ENCODE data around the gene SH3TC2.

SH3TC2 gene

DNA sequence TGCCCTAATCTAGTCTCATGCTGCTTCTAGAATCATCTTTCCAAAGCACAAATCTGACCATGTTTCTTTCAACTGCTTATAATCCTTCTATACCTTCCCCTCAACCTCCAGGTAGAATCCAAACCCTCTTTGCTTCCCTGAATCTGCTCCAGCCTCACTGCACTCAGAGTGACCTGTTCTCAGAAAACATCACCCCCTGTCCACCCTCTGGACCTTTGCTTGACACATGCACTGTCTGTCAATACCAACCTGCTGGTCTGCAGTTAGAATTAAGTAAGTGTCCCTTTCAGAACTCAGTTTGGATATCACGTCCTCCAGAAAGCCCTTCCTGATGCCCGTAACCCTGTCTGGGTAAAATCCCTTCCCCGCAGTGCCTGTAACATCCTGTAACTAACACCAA is 63.1 kb downstream of the SH3TC2 start:
- DNase-seq (no peak), ATAC-seq (replicated peaks) (no peak)
- H3K4me3 Mint-ChIP-seq: no peak overlapping the region
- H3K36me3 Mint-ChIP-seq (ENCODE audit: insufficient read depth): no peaks in the 10 kb centered on the region
- H3K4me1 Mint-ChIP-seq (ENCODE audit: low read depth in 2 of 2): peaks cover 0 to 6% of the 10 kb centered on the region in 2 donors
- no peaks in the 10 kb centered on the region for H3K9me3 Mint-ChIP-seq
- H3K27me3 Mint-ChIP-seq: peaks cover 29 to 42% of the 10 kb centered on the region in 2 donors
- no peak overlapping the region for H3K27ac Mint-ChIP-seq

DNA sequence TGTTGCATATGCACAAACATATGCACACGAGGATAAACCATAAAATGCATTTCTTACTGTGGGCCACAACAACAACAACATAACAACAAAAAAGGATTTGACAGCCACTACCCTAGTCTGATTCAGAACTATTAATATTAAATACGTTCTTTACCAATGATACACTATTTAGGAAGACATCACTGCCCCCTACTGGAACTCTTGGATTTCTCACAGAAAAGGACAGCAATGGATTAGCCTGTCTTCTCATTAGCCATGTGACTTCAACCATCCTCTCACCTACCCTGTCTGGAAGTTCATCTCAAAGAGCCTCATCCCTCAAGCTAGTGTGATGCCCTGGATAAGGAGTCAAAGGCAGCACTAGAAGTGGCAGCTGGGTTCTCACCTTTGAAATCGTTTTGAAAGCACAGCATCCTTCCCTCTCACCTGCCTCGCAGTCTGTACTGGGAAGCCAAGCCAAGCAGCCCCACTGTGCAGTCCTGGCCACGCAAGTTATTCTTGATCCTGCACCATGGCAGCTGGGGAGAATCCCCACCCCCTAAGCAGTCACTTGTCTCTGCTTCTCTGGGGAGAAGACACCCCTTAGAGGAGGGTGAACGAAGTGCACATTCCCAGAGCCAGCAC is 64.6 kb downstream of the SH3TC2 start:
- ATAC-seq (replicated peaks) (peak; percentile 90), DNase-seq (peak; percentile 56 to 67 (median 61))
- no peaks in the 10 kb centered on the region for H3K36me3 Mint-ChIP-seq (ENCODE audit: insufficient read depth)
- H3K27ac Mint-ChIP-seq: no peak overlapping the region
- H3K9me3 Mint-ChIP-seq: no peaks in the 10 kb centered on the region
- peaks cover 29 to 33% of the 10 kb centered on the region in 2 donors for H3K27me3 Mint-ChIP-seq
- H3K4me3 Mint-ChIP-seq: no peak overlapping the region
- peaks cover 0 to 6% of the 10 kb centered on the region in 2 donors for H3K4me1 Mint-ChIP-seq (ENCODE audit: low read depth in 2 of 2)

DNA sequence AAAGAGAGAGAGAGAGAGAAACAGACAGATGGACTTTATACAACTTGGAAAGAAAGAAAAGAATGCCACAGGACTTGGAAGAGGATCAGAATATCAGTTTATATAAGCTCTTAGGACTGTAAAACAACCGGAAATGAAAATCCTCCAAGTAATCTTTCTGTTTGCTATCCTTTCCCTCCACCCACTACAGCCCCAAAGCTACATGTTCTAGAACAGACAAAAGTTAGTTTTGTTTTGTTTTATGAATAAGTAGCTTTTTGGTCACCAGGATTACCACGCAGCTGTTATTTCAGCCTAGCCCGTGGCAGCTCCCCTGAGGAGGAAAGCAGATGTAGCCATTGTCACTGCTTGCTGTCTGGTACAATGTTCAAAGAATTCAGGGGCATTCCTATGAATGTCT is 66.6 kb downstream of the SH3TC2 start:
- Mint-ChIP-seq H3K27ac (no peak overlapping the region), H3K4me1 (ENCODE audit: low read depth in 2 of 2) (peaks cover 0 to 6% of the 10 kb centered on the region in 2 donors), H3K27me3 (peaks cover 23 to 24% of the 10 kb centered on the region in 2 donors), H3K36me3 (ENCODE audit: insufficient read depth) (no peaks in the 10 kb centered on the region), H3K4me3 (no peak overlapping the region), H3K9me3 (no peaks in the 10 kb centered on the region)
- DNase-seq (no peak), ATAC-seq (replicated peaks) (no peak)

GRCh38 chr5:148995791-148996190 is 67.1 kb downstream of the SH3TC2 start:
- no peak for DNase-seq
- peaks cover 20 to 23% of the 10 kb centered on the region in 2 donors for H3K27me3 Mint-ChIP-seq
- no peaks in the 10 kb centered on the region for H3K9me3 Mint-ChIP-seq
- H3K4me3 Mint-ChIP-seq: no peak overlapping the region
- H3K27ac Mint-ChIP-seq: no peak overlapping the region
- H3K36me3 Mint-ChIP-seq (ENCODE audit: insufficient read depth): no peaks in the 10 kb centered on the region
- no peak for ATAC-seq (replicated peaks)
- peaks cover 0 to 6% of the 10 kb centered on the region in 2 donors for H3K4me1 Mint-ChIP-seq (ENCODE audit: low read depth in 2 of 2)

- ATAC-seq (replicated peaks): no peak
These were observed 69.5 kb downstream of the SH3TC2 start for GRCh38 chr5:148993283-148993936.

GRCh38 chr5:148992265-148992664 is 70.6 kb downstream of the SH3TC2 start:
- no peak for DNase-seq
- Mint-ChIP-seq H3K27me3 (peaks cover 22 to 30% of the 10 kb centered on the region in 2 donors), H3K36me3 (ENCODE audit: insufficient read depth) (no peaks in the 10 kb centered on the region), H3K9me3 (no peaks in the 10 kb centered on the region), H3K4me1 (ENCODE audit: low read depth in 2 of 2) (no peaks in the 10 kb centered on the region), H3K4me3 (no peak overlapping the region), H3K27ac (no peak overlapping the region)
- ATAC-seq (replicated peaks): no peak

More at GRCh38 chr5:148993283-148993936, 69.5 kb downstream of the SH3TC2 start:
- no peaks in the 10 kb centered on the region for H3K36me3 Mint-ChIP-seq (ENCODE audit: insufficient read depth)
- H3K4me3 Mint-ChIP-seq: no peak overlapping the region
- DNase-seq: no peak
- H3K9me3 Mint-ChIP-seq: no peaks in the 10 kb centered on the region
- H3K27ac Mint-ChIP-seq: no peak overlapping the region
- peaks cover 20 to 26% of the 10 kb centered on the region in 2 donors for H3K27me3 Mint-ChIP-seq
- H3K4me1 Mint-ChIP-seq (ENCODE audit: low read depth in 2 of 2): peaks cover 0 to 6% of the 10 kb centered on the region in 2 donors

- Mint-ChIP-seq H3K4me1 (ENCODE audit: low read depth in 2 of 2) (no peaks in the 10 kb centered on the region), H3K27ac (no peak overlapping the region), H3K27me3 (peaks cover 15 to 23% of the 10 kb centered on the region in 2 donors), H3K4me3 (no peak overlapping the region), H3K9me3 (no peaks in the 10 kb centered on the region), H3K36me3 (ENCODE audit: insufficient read depth) (no peaks in the 10 kb centered on the region)
- ATAC-seq (replicated peaks) (no peak), DNase-seq (no peak)
These were observed 71.3 kb downstream of the SH3TC2 start for GRCh38 chr5:148991566-148991965.

DNA sequence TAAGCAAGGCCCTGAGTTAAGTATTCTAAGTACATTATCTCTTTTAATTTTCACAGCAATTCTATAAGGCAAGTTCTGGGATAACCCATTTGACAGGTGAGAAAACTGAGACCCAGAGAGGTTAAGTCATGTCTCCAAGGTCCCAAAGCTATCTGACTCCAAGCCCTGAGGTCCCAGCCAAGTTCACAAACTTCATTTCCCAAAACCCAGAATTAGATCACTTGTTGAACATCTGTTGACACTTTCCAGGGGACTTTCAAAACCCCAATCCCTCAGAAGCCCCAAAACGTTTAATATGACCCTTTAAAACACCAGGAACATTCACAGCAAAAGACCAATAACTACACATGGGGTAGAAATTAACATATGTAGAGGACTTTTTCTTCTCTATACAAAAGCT is 72.0 kb downstream of the SH3TC2 start:
- ATAC-seq (replicated peaks): no peak
- Mint-ChIP-seq H3K27me3 (peaks cover 14 to 20% of the 10 kb centered on the region in 2 donors), H3K36me3 (ENCODE audit: insufficient read depth) (no peaks in the 10 kb centered on the region), H3K4me1 (ENCODE audit: low read depth in 2 of 2) (no peaks in the 10 kb centered on the region), H3K27ac (no peak overlapping the region), H3K9me3 (no peaks in the 10 kb centered on the region), H3K4me3 (no peak overlapping the region)
- no peak for DNase-seq

- DNase-seq (no peak), ATAC-seq (replicated peaks) (no peak)
- peaks cover 21 to 25% of the 10 kb centered on the region in 2 donors for H3K27me3 Mint-ChIP-seq
- no peak overlapping the region for H3K27ac Mint-ChIP-seq
- H3K4me1 Mint-ChIP-seq (ENCODE audit: low read depth in 2 of 2): no peaks in the 10 kb centered on the region
- no peak overlapping the region for H3K4me3 Mint-ChIP-seq
- no peaks in the 10 kb centered on the region for H3K36me3 Mint-ChIP-seq (ENCODE audit: insufficient read depth)
- H3K9me3 Mint-ChIP-seq: no peaks in the 10 kb centered on the region
These were observed 73.3 kb downstream of the SH3TC2 start for GRCh38 chr5:148989567-148989966.

- Mint-ChIP-seq H3K9me3 (no peaks in the 10 kb centered on the region), H3K27me3 (peaks cover 21 to 25% of the 10 kb centered on the region in 2 donors), H3K4me3 (no peak overlapping the region), H3K4me1 (ENCODE audit: low read depth in 2 of 2) (no peaks in the 10 kb centered on the region), H3K36me3 (ENCODE audit: insufficient read depth) (no peaks in the 10 kb centered on the region), H3K27ac (no peak overlapping the region)
- ATAC-seq (replicated peaks) (no peak), DNase-seq (no peak)
These were observed 74.5 kb downstream of the SH3TC2 start for GRCh38 chr5:148988328-148988727.

DNA sequence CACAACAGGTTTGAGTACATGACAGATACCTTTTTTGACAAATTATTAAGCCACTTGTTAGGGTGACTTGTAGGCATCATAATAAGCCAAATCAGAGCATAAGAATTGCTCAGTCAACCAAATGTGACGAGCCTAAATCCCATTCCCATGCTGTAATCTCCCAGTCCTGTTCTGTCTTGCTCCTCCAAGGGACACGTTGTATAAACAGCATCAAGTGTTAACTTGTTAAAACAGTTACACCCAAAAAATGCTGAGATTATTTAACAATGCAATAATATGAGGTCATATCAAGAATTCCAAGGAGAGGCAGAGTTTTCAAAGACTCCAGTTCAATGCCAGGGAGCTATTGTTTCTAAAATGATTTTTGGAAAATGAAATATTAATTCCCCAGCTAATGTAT is 76.2 kb downstream of the SH3TC2 start:
- no peaks in the 10 kb centered on the region for H3K4me1 Mint-ChIP-seq (ENCODE audit: low read depth in 2 of 2)
- peaks cover 21 to 25% of the 10 kb centered on the region in 2 donors for H3K27me3 Mint-ChIP-seq
- ATAC-seq (replicated peaks) (no peak), DNase-seq (no peak)
- H3K36me3 Mint-ChIP-seq (ENCODE audit: insufficient read depth): no peaks in the 10 kb centered on the region
- H3K4me3 Mint-ChIP-seq: no peak overlapping the region
- H3K9me3 Mint-ChIP-seq: no peaks in the 10 kb centered on the region
- H3K27ac Mint-ChIP-seq: no peak overlapping the region

- Mint-ChIP-seq H3K27ac (no peak overlapping the region), H3K9me3 (no peaks in the 10 kb centered on the region), H3K36me3 (ENCODE audit: insufficient read depth) (no peaks in the 10 kb centered on the region), H3K27me3 (peaks cover 21 to 25% of the 10 kb centered on the region in 2 donors), H3K4me3 (no peak overlapping the region), H3K4me1 (ENCODE audit: low read depth in 2 of 2) (no peaks in the 10 kb centered on the region)
- no peak for DNase-seq
- ATAC-seq (replicated peaks): no peak
These were observed 78.5 kb downstream of the SH3TC2 start for GRCh38 chr5:148984345-148984744.

- peaks cover 17 to 19% of the 10 kb centered on the region in 2 donors for H3K27me3 Mint-ChIP-seq
- H3K4me1 Mint-ChIP-seq (ENCODE audit: low read depth in 2 of 2): no peaks in the 10 kb centered on the region
- no peaks in the 10 kb centered on the region for H3K36me3 Mint-ChIP-seq (ENCODE audit: insufficient read depth)
- H3K4me3 Mint-ChIP-seq: no peak overlapping the region
- no peaks in the 10 kb centered on the region for H3K9me3 Mint-ChIP-seq
- ATAC-seq (replicated peaks): no peak
- no peak overlapping the region for H3K27ac Mint-ChIP-seq
- no peak for DNase-seq
These were observed 81.5 kb downstream of the SH3TC2 start for GRCh38 chr5:148981353-148981752.

GRCh38 chr5:148980731-148981130 is 82.1 kb downstream of the SH3TC2 start:
- no peaks in the 10 kb centered on the region for H3K36me3 Mint-ChIP-seq (ENCODE audit: insufficient read depth)
- H3K9me3 Mint-ChIP-seq: no peaks in the 10 kb centered on the region
- H3K4me1 Mint-ChIP-seq (ENCODE audit: low read depth in 2 of 2): no peaks in the 10 kb centered on the region
- H3K27ac Mint-ChIP-seq: no peak overlapping the region
- ATAC-seq (replicated peaks) (no peak), DNase-seq (no peak)
- H3K27me3 Mint-ChIP-seq: peaks cover 17 to 19% of the 10 kb centered on the region in 2 donors
- no peak overlapping the region for H3K4me3 Mint-ChIP-seq

All from effector memory CD8-positive, alpha-beta T cell (primary cell).